ENCODE results near the gene ATP1A2.
"Not testable (repeated sequence)": the region's sequence is repeated elsewhere in the genome, so short reads cannot be mapped to it uniquely, and the experiment has no call there.

ATP1A2 gene

GRCh38 chr1:160101037-160101716 is 14.4 kb upstream of the ATP1A2 start:
- DNase-seq (ENCODE audit: low read depth in 2 of 2): peak; percentile 44 to 54

DNA sequence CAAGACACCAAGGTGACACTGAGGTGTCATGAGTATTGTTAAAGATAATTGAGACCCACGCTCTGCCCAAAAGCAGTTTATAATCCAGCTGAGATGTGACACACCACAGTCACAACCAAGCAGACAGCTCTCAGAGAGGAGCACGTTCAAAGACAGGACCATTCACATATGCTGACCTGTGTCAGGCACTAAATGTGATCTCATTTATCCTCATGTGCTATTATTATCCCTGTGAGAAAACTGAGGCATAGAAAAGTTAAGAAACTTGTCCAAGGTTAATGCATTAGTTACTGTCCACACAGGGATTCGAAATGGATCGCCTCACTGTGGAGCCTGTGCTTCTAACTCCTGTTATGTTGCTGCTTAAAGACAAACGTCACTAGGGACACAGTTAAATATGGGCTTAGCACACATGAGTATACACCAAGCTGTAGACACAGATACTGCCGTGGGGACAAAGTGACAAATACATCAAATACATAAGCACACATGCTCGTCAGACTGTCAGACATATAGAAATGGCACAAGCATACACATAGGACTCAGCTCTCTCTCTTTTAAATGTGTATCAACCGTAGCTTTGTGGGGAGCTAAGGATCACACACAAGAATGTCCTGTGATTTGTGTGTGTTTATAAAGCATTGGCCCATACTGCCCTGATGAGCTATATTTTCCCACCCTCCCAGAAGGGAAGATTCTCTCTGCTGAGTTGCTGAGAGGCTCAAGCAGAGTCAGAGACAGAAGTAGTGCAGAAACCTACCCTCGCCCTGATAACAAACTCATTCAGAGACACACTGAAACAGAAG is 13.6 kb upstream of the ATP1A2 start:
- DNase-seq (ENCODE audit: low read depth in 2 of 2): no peak

DNA sequence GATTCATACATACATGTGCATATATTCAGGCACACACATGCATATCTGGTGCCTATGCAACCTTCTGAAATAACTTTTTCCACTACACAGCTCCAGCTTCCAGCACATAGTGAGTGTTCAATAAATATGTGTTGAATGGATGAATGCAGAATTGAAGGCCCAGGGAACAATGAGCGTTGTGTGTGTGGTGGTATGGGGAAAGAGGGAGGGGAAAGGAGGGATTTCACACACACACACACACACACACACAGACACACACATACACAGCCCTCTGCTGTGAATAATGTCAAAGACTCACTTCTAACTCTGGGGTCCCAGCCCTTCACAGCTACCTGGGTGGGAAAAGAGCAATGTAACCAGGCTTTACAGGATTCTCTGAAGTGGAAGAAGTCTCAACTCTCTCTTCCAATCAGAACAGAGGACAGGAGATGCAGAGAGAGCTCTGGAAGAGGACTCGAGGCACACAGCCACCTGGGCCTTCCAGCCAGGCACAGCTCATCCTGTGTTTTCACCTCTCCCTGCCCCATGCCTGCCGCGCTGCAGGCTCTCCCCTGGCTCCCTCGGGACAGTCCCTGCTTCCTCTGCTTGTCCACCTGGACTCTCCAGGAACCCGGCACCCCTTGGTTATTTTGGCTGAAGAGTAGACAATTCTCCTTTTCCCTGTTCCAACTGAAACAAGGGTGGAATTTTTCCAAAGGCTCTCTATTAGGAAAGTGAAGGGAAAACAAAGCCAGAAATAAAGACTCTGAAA is 11.7 kb upstream of the ATP1A2 start:
- DNase-seq (ENCODE audit: low read depth in 2 of 2): no peak

GRCh38 chr1:160104486-160104885 is 11.1 kb upstream of the ATP1A2 start:
- no peak for DNase-seq (ENCODE audit: low read depth in 2 of 2)

- DNase-seq (ENCODE audit: low read depth in 2 of 2): no peak
Observed at GRCh38 chr1:160105155-160105554, 10.4 kb upstream of the ATP1A2 start.

DNA sequence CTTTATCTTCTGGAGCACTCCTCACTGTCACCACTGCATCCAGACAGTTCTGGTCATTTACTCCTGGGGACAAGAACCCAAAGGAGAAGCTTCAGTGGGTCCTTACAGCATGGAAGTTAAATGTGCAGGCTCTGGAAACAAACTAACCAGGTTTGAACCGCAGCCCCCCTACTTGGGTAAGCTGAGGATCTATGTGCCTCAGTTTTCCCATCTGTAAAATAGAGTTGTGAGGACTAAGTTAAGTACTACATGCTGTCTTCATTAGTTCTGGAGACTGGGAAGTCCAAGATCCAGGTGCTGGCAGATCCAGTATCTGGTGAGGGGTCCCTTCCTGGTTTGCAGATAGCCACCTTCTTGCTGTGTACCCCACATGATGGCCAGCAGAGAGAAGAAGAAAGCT is 8.0 kb upstream of the ATP1A2 start:
- no peak for DNase-seq (ENCODE audit: low read depth in 2 of 2)

DNA sequence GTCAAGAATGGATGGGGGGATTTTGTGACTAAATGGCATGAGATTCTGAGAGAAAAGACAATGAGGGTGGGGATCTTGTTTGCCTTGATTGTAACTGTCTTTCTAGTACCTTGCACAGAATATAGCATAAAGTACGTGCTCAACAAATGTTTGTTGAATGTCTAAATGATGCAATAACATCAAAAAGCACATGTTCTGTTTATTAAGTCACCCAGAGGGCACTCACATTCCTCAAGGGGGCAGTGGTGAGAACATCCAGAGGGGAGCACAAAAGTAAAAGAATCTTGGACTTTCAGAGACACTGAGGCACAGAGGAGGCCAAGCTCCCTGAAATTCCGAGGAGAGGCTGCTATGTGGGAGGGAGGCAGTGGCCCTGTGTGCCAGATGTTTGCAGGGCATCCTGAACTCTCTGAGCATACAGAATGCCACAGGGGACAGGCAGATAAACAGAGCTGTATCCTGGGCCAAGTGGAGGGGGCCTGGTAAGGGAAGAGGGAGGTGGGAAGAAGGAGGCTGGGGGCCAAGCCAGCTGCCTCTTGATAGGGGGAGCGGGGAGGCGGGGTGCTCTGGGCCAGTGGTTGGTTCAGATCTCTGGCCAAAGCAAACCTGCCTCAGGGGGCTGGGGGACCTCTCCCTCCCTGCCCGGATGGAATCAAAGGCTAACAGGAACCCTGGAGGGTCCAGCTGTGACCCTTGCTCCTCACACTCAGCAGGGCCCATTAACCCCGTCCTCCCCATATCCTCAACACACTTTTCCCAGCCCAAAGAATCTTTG is 6.5 kb upstream of the ATP1A2 start:
- no peak for DNase-seq (ENCODE audit: low read depth in 2 of 2)

DNA sequence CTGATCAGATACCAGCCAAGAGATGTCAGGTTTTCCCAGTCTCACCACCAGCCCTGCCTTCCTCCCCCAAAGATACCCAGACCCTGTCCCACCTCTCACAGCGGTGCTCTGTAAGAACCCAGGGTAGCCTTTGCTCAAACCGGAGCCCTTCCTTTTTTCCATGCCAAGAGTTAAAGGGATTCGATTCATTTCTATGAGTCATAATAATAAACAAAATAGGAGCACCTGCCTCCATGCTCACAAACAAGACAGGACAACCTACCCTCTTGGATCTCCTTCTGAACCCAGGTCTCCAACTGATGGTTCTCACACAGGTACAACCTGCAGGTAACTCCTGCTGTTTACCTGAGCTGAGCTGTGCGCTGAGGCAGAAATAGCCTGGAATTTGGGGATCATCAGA is 5.9 kb upstream of the ATP1A2 start:
- no peak for DNase-seq (ENCODE audit: low read depth in 2 of 2)

DNA sequence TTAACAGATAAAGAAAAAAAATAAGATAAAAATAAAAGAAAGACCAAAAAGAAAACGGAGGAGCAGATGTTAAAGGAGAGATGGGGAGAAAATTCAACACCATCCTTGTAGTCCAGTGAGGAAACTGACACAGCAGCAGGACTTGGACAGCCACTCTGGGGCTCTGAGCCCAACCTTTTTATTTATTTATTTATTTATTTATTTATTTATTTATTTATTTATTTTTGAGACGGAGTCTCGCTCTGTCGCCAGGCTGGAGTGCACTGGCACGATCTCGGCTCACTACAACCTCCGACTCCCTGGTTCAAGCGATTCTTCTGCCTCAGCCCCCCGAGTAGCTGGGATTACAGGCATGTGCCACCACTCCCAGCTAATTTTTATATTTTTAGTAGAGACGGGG is 4.1 kb upstream of the ATP1A2 start:
- not testable (repeated sequence) for DNase-seq (ENCODE audit: low read depth in 2 of 2)

DNA sequence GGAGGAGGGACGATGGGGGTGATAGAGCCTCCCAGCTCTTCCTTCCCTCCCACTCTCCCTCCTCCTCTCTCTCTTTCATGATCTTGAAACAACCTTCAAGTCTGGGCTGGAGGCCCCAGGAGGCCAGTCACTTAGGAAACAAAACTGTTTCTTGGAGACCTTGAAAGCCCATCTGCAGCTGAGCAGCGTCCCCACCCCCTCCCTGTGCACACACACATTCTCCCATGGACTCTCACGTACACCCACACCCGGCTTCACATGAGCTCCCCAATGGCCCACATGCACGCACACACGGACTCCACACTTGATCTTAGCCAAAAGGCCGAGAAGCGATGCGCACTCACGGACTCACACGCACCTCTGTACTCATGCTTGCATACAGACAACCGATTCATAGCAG is 3.2 kb upstream of the ATP1A2 start:
- DNase-seq (ENCODE audit: low read depth in 2 of 2): no peak

DNA sequence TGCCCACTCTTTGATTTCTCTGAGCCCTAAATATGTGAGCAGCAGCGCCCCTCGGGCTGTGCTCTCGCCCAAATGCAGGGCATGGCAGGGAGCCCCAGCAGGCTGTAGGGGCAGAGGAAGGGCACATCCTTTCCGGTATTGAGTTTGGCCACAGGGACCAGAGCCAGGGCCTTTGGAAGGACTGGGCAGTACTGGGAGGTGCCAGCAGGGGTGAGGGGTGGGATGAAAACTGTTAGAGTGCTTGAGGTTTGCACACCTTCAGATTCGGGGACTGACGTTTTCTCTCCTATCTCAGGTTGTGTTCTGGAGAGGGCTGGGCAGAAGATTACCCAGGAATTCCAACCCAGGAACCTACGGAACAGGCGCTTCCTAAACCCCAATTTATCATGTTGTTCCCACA is 2.2 kb upstream of the ATP1A2 start:
- no peak for DNase-seq (ENCODE audit: low read depth in 2 of 2)

DNA sequence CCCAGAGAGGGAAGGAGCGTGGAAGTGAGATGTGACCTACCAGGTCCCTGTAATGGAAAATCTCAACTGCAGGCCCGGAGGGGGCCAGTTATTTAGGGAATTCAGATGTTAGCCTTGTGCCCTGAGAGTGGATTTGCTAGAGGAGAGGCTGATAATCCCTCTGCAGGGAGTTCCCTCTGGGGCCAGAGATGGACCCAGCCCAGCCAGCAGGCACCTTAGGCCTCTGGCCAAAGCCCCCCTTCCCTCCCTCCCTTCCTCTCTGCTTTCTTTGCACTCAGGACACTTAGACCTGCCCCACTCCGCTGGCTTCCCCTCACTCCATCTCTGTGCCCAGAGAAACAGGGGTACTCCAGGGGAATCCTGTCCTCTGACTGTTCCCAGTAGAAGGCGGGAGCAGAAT is 1.5 kb upstream of the ATP1A2 start:
- DNase-seq (ENCODE audit: low read depth in 2 of 2): no peak

- no peak for DNase-seq (ENCODE audit: low read depth in 2 of 2)
Observed at GRCh38 chr1:160116283-160117147, 956 bp downstream of the ATP1A2 start.

DNA sequence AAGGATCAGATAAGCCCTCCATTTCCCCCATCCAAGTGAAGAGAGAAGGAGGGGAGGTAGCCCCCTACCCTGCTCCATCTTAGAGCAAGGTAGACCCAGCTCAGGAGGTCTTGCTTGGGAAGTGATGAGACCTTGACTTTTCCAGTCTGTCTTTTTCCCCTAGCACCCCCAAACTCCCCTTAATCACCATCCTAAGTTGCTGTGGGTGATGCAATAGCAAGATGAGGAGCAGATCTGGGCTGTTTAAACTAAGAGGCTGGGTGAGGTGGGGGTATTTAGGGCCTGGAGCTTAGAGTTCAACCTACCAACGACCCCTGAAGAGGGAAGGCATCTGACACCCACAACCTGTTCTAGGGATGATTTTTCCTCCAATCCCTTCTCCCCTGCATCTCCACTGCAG is 1.7 kb downstream of the ATP1A2 start:
- DNase-seq (ENCODE audit: low read depth in 2 of 2): no peak

DNA sequence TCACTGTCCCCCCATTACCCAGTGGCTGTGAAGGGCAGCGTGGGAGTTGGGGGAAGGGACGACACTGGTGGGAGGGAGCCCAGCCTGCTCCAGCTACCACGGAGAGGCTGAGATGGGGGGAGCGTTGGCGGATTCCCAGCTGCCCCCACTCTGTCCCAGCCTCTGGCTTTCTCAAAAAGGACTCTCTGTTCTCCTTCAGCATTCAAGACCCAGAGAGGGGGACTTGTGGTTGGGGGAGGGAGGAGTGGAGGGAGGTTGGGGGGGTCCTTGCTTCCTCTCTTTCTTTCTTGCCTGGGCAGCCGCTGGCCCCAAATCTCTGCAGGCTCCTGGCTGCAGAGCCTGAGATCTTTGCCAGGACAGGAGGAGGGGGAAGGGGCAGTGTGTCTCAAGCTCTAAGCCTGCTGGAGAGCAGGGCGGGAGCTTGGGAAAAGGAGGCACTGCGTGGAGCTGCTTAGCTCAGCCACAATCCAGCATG is 2.2 kb downstream of the ATP1A2 start:
- DNase-seq (ENCODE audit: low read depth in 2 of 2): no peak

DNA sequence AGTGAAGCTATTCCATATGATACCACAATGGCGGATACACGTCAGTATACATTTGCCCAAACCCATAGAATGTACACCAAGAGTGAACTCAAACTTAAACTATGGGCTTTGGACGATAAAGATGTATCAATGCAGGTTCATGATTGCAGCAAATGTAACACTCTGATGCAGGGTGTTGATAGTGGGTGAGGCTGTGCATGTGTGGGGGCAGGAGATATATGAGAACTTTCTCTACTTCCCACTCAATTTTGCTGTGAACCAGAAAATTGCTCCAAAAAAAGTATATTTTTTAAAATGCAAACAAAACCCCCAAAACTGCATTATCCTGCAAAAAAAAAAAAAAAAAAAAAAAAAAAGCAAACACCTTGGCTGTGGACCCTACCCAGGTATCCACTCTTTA is 3.4 kb downstream of the ATP1A2 start:
- DNase-seq (ENCODE audit: low read depth in 2 of 2): no peak

DNA sequence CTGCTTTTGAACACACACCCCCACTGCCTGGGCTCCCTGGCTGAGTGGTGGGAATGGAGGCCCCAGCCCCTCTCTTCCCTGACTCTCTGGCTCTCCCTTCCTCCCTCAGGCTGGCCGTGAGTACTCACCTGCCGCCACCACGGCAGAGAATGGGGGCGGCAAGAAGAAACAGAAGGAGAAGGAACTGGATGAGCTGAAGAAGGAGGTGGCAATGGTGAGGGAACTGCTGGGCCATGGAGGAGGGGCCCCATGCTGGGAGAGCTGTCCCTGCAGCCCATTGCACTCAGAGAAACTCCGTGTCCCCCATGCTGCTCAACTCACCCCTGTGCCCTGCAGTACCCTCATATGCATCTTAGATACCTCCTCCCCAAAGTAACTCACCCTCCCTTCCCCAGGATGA is 5.2 kb downstream of the ATP1A2 start:
- DNase-seq (ENCODE audit: low read depth in 2 of 2): no peak

DNA sequence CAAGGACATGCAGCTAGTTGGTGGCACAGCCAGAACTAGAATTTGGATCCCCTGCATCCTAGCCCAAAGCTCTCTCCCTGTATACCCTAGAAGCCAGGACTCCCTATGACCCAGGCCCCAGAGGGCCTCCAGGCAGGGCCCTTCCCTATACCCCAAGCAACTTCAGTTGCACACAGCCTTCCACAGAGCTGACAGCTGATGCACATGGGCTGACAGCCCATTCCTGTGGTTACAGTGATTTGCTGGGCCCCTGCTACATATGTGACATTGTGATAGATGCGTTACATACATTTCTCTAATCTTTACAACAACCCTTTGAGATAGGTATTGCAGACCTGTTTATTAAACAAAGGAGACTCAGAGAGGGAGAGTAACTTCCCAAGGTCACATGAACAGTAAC is 5.8 kb downstream of the ATP1A2 start:
- no peak for DNase-seq (ENCODE audit: low read depth in 2 of 2)

DNA sequence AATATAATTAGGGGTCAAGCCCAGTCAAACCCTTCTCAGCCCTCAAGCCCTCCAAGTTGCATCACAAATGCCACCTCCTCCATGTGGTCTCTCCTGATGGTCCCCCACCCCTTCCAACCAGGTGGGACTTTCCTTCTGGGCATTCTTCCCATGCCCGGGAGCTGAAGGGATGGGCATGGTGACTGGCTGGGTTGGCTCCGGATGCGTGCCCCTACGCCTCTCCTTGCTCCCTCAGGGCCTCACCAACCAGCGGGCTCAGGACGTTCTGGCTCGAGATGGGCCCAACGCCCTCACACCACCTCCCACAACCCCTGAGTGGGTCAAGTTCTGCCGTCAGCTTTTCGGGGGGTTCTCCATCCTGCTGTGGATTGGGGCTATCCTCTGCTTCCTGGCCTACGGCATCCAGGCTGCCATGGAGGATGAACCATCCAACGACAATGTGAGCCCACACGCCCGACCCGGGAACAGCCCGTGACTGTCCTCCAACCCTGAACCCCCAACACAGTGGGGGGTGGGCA is 7.5 kb downstream of the ATP1A2 start:
- DNase-seq (ENCODE audit: low read depth in 2 of 2): no peak

DNA sequence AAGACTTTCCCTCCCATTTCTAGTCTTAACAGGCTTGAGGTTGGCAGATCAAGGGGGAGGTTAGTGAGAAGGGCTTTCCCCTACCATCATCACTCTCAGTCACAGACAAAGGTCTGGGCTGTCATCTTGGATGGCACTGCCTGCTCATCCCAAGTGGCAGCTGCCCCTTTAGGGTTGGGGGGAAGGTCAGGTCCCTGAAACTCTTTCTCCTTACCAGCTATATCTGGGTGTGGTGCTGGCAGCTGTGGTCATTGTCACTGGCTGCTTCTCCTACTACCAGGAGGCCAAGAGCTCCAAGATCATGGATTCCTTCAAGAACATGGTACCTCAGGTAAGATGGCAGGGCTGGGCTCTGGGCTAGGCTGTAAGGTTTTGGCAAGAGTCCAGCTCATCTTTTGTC is 8.2 kb downstream of the ATP1A2 start:
- no peak for DNase-seq (ENCODE audit: low read depth in 2 of 2)
